CD8-positive, alpha-beta memory T cell (primary cell): ENCODE measurements around the gene AHR. TPM values are rescaled to one million over a fixed set of nuclear protein-coding genes. Genes with fewer than 3 reads are reported as not detected.

ENCODE experiments used
- CTCF ChIA-PET: fragments of 350-600 bp; sonication (Branson Sonifier 250); formaldehyde crosslinking; loops from one replicate; lab custom pipeline; 2021; ENCODE audit warnings: antibody characterized with exemption; lab: Charles Lee
- POLR2A ChIA-PET: fragments of 350-600 bp; sonication (Branson Sonifier 250); formaldehyde crosslinking; loops from one replicate; lab custom pipeline; 2021; ENCODE audit warnings: antibody characterized with exemption; lab: Charles Lee
- DNase-seq, 5 donors: peaks; one replicate each; pipeline versions ENCODE4 v3.0.0 to v3.0.0-alpha.2; 2020 to 2022; ENCODE audit warnings: mixed read lengths in 1 of 5
- H3K27ac ChIP-seq: one replicate; pipeline ENCODE4 v1.7.0; 2013; ENCODE audit warnings: low read depth, mild to moderate bottlenecking, low read length, moderate library complexity
- H3K27me3 ChIP-seq: 2 replicates; pipeline ENCODE4 v1.7.0; 2013; ENCODE audit warnings: low read length, mild to moderate bottlenecking; ENCODE audit not compliant: insufficient read depth, poor library complexity, severe bottlenecking
- H3K36me3 ChIP-seq: 2 replicates; pipeline ENCODE4 v1.7.0; 2013; ENCODE audit warnings: mild to moderate bottlenecking, low read length, moderate library complexity; ENCODE audit not compliant: insufficient read depth
- H3K4me1 ChIP-seq: 2 replicates; pipeline ENCODE4 v1.7.0; 2013; ENCODE audit warnings: mild to moderate bottlenecking, low read length, moderate library complexity; ENCODE audit not compliant: insufficient read depth
- H3K4me3 ChIP-seq: 2 replicates; pipeline ENCODE4 v1.7.0; 2013; ENCODE audit warnings: mild to moderate bottlenecking, low read length
- H3K9me3 ChIP-seq: 2 replicates; pipeline ENCODE4 v1.7.0; 2013; ENCODE audit warnings: mild to moderate bottlenecking, low read length
- H3K27ac Mint-ChIP-seq, 8 donors: one replicate each; pipeline ENCODE4 v1.8.0; 2020 to 2021; ENCODE audit warnings: mixed read lengths in 8 of 8, mild to moderate bottlenecking in 6 of 8, inconsistent platforms in 3 of 8, moderate library complexity in 3 of 8
- H3K27me3 Mint-ChIP-seq, 2 donors: one replicate each; pipeline ENCODE4 v1.8.0; 2020 to 2021; ENCODE audit warnings: mixed read lengths in 2 of 2, mild to moderate bottlenecking in 1 of 2, moderate library complexity in 1 of 2
- H3K36me3 Mint-ChIP-seq, 3 donors: one replicate each; pipeline ENCODE4 v1.8.0; 2020 to 2021; ENCODE audit warnings: mixed read lengths in 3 of 3, inconsistent platforms in 1 of 3, mild to moderate bottlenecking in 1 of 3
- H3K4me1 Mint-ChIP-seq, 3 donors: one replicate each; pipeline ENCODE4 v1.8.0; 2020 to 2021; ENCODE audit warnings: mixed read lengths in 3 of 3, inconsistent platforms in 1 of 3, mild to moderate bottlenecking in 1 of 3
- H3K4me3 Mint-ChIP-seq, 7 donors: one replicate each; pipeline ENCODE4 v1.8.0; 2020 to 2021; ENCODE audit warnings: mixed read lengths in 7 of 7, mild to moderate bottlenecking in 6 of 7, moderate library complexity in 4 of 7, inconsistent platforms in 2 of 7
- H3K9me3 Mint-ChIP-seq, 5 donors: one replicate each; pipeline ENCODE4 v1.8.0; 2020 to 2022; ENCODE audit warnings: mixed read lengths in 5 of 5, mild to moderate bottlenecking in 3 of 5, moderate library complexity in 2 of 5, inconsistent platforms in 1 of 5
- polyA plus RNA-seq: library from polyadenylated mRNA; unstranded; fragments of 300-500 nt; fragmentation: Illumina TruSeq; gene quantifications from one replicate; pipeline ENCODE4 v1.2.3, GENCODE V29; 2021
- total RNA-seq, 2 experiments: library from RNA; stranded (reverse); gene quantifications; one replicate each; pipeline ENCODE4 v1.2.3, GENCODE V29; 2021

Gene AHR
- total and polyA plus RNA-seq, 3 experiments from 2014 or later = 7.3 to 54.6 (median 48.9) TPM

DNA sequence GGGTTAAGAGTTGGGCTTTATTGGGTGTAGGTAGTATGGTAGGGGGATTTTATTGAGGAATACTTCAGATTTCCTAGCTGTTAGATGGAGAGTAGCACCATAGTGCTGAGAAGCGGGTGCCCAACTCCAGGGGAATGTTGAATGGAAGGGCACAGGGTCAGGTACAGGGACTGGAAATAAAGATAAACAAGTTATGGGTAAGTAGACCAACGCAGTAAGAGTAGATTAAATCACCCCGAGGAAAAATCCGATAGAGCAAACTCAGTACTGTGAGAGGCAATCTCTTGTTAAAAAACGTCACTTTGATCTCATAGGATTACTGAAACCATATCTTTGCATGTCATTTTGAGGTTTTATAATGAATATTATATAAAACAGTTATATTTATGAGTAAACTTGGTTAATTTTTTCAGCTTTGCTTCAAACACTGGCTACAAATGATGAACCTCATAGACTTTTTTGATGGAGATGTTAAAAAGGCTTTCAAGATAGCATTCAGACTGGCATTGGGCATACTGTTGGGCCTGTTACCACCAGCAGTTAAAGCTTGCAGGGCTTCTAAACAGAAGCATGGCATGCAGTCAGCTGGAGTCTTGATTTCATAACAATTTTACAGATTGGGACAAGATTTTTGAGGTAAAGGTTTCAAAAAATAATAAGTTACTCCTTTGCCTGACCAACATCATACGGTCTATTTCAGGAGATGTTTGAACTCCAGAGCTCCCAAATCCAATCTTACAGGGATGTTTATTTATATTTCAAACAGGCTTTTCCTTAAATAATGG is 7.1 kb downstream of the AHR start:
- no peaks in the 10 kb centered on the region for H3K9me3 ChIP-seq
- POLR2A ChIA-PET = no interaction called here
- H3K4me3 ChIP-seq = no peak overlapping the region
- peak overlapping the region in 5 of 7 donors; percentile 16 to 67 (median 60) for H3K4me3 Mint-ChIP-seq
- no peaks in the 10 kb centered on the region for H3K27me3 ChIP-seq
- H3K9me3 Mint-ChIP-seq = no peaks in the 10 kb centered on the region
- H3K4me1 Mint-ChIP-seq = peaks cover 11 to 43% (median 19%) of the 10 kb centered on the region in 3 donors
- CTCF ChIA-PET = interaction anchor here (2.1 to 2.4 kb wide), 2 partner anchors 10 to 323 kb away, joined by 4 to 7 read pairs; no protein-coding TSS in a partner anchor
- peaks cover 37% of the 10 kb centered on the region for H3K4me1 ChIP-seq
- no peak for DNase-seq
- H3K36me3 ChIP-seq = no peaks in the 10 kb centered on the region
- peak overlapping the region in 7 of 8 donors; percentile 2 to 83 (median 31) for H3K27ac Mint-ChIP-seq
- H3K27ac ChIP-seq = no peak overlapping the region
- no peaks in the 10 kb centered on the region for H3K27me3 Mint-ChIP-seq
- peaks cover 0 to 6% (median 0%) of the 10 kb centered on the region in 3 donors for H3K36me3 Mint-ChIP-seq

DNA sequence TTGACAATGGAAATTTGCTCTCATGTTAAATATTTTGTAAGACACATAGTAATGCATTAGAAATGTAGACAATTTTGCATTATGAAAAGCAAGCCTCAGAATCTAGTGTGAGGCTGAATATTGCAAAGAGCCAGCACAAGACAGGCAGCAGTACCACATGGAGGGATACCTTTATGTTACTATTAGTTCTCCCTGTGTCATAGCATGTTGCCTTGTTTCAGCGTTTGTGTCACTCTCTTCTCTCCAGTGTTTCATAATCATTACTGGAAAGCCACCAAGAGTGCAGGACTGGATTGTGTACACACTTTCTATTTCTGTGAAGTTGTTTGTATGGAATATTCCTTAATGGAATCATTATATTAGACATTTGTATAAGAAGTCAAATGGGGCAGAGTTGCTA is 8.5 kb downstream of the AHR start:
- Histone ChIP-seq H3K4me1 (peaks cover 30% of the 10 kb centered on the region), H3K36me3 (no peaks in the 10 kb centered on the region), H3K27ac (no peak overlapping the region), H3K9me3 (no peaks in the 10 kb centered on the region), H3K27me3 (no peaks in the 10 kb centered on the region), H3K4me3 (no peak overlapping the region)
- POLR2A ChIA-PET = no interaction called here
- no peaks in the 10 kb centered on the region for H3K9me3 Mint-ChIP-seq
- peaks cover 3 to 19% (median 4%) of the 10 kb centered on the region in 3 donors for H3K36me3 Mint-ChIP-seq
- H3K27me3 Mint-ChIP-seq = no peaks in the 10 kb centered on the region
- no peak overlapping the region for H3K27ac Mint-ChIP-seq
- CTCF ChIA-PET = interaction anchor here (1.1 to 1.7 kb wide), 2 partner anchors 7 to 324 kb away, joined by 3 to 6 read pairs; no protein-coding TSS in a partner anchor
- no peak for DNase-seq
- no peak overlapping the region for H3K4me3 Mint-ChIP-seq
- peaks cover under 1 to 36% (median 19%) of the 10 kb centered on the region in 3 donors for H3K4me1 Mint-ChIP-seq

DNA sequence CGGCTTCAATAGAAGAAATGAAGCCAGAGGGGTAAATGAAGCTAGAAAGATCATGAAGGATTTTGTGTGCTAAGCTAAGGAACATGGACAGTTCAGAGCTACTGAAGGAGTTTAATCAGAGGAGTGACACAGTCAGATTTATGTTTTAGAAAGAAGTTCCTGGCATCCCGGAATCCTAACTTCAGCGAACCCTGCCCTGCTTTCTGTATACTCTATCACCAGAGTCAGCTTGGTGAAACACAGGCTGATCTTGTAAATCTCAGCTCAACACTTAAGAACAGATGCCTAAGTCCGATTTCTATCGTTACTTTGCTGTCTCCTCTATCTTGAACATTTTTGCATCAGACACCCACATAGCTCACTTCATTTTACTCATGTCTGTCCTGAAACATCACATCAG is 9.1 kb downstream of the AHR start:
- H3K4me1 ChIP-seq = peaks cover 30% of the 10 kb centered on the region
- no peak overlapping the region for H3K4me3 ChIP-seq
- H3K36me3 ChIP-seq = no peaks in the 10 kb centered on the region
- Mint-ChIP-seq H3K9me3 (no peaks in the 10 kb centered on the region), H3K4me1 (peaks cover 0 to 35% (median 17%) of the 10 kb centered on the region in 3 donors), H3K4me3 (no peak overlapping the region), H3K36me3 (peaks cover 3 to 23% (median 6%) of the 10 kb centered on the region in 3 donors), H3K27me3 (no peaks in the 10 kb centered on the region), H3K27ac (no peak overlapping the region)
- no peaks in the 10 kb centered on the region for H3K27me3 ChIP-seq
- no peak for DNase-seq
- no peak overlapping the region for H3K27ac ChIP-seq
- no peaks in the 10 kb centered on the region for H3K9me3 ChIP-seq
- ChIA-PET CTCF (interaction anchor here (0.9 to 1.7 kb wide), 3 partner anchors 8 to 324 kb away, joined by 3 to 6 read pairs (median 4); no protein-coding TSS in a partner anchor), POLR2A (no interaction called here)

DNA sequence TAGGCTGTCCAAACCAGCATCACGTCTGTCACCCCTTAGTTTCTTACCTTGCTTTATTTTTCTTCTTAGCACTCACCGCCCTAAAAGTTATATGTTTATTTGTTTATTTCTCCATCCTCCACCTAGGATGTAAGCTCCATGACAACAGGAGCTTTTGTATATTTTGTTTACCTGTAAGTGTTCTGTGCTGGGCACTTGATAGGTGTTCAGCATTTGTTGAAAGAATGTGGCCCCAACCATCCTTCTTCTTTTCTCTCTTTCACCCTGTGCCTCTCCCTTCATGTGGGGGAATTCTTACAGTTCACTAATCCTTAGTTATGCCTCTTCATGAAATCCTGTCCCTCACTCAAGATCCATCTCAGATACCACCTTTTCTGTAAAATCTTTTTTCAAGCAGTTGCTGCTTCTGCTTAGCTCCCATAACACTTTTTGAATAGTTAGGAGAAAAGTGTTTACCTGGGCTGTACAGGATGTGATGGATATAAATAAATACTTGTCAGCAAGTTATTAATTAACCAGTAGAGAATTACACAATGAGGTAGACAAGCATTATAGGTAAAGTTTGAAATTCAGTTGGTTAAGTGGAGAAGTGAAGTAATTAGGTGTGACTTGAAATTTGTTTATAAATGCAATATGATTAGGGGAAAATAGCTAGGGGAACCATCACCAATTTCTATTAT is 9.7 kb downstream of the AHR start:
- Histone ChIP-seq H3K4me3 (no peak overlapping the region), H3K9me3 (no peaks in the 10 kb centered on the region), H3K36me3 (no peaks in the 10 kb centered on the region), H3K27ac (no peak overlapping the region), H3K4me1 (peaks cover 29% of the 10 kb centered on the region), H3K27me3 (no peaks in the 10 kb centered on the region)
- H3K9me3 Mint-ChIP-seq = no peaks in the 10 kb centered on the region
- H3K4me3 Mint-ChIP-seq = no peak overlapping the region
- POLR2A ChIA-PET = no interaction called here
- peaks cover 0 to 32% (median 17%) of the 10 kb centered on the region in 3 donors for H3K4me1 Mint-ChIP-seq
- H3K36me3 Mint-ChIP-seq = peaks cover 4 to 28% (median 7%) of the 10 kb centered on the region in 3 donors
- CTCF ChIA-PET = interaction anchor here (0.9 to 1.7 kb wide), 3 partner anchors 9 to 325 kb away, joined by 3 to 6 read pairs (median 4); no protein-coding TSS in a partner anchor
- H3K27me3 Mint-ChIP-seq = no peaks in the 10 kb centered on the region
- no peak overlapping the region for H3K27ac Mint-ChIP-seq
- DNase-seq = no peak

DNA sequence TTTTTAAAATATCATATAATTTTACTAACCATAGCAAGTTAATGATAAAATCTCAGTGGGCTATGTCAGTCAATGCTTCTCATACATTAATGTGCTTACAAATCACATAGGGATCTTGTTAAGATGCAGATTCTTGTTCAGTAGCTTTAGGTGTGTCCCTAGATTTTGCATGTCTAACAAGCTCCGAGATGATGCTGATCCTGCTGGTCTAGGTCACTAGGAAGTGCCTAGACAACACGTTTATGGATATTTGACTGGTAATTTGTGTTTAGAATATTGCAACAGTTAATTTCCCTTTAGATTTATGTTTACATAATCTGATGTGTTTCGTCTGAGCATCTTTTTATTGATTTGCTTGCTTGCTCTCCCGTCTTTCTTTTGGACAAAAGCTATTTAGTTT is 12.7 kb downstream of the AHR start:
- ChIA-PET CTCF (interaction anchor here (1.2 kb wide), 1 partner anchor 10 kb away, joined by 5 read pairs; no protein-coding TSS in a partner anchor), POLR2A (no interaction called here)
- no peak for DNase-seq
- H3K4me3 ChIP-seq = no peak overlapping the region
- no peak overlapping the region for H3K27ac ChIP-seq
- Mint-ChIP-seq H3K27ac (no peak overlapping the region), H3K9me3 (no peaks in the 10 kb centered on the region), H3K27me3 (no peaks in the 10 kb centered on the region), H3K36me3 (peaks cover 10 to 42% (median 10%) of the 10 kb centered on the region in 3 donors), H3K4me3 (no peak overlapping the region), H3K4me1 (peaks cover 8 to 18% (median 9%) of the 10 kb centered on the region in 3 donors)
- peaks cover 4% of the 10 kb centered on the region for H3K4me1 ChIP-seq
- H3K27me3 ChIP-seq = no peaks in the 10 kb centered on the region
- no peaks in the 10 kb centered on the region for H3K9me3 ChIP-seq
- H3K36me3 ChIP-seq = no peaks in the 10 kb centered on the region

DNA sequence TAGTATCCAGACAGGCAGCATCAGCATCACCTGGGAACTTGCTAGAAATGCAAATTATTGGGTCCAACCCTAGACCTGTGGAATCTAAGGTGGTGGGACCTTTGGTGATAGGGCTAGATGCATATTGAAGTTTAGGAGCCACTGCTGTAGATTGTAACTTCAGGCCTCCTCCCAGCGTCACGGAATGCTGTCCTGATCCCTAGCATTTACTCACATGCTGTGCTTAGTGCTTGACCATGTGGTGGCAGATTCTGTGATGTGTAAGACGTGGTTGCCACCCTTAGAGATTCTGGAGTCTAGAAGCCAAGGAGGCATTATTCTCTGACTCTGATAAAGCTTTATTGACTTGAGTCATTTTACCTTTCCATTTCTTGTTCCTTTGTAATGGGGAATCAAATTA is 13.5 kb downstream of the AHR start:
- no peaks in the 10 kb centered on the region for H3K4me1 ChIP-seq
- no peaks in the 10 kb centered on the region for H3K36me3 ChIP-seq
- peaks cover 14 to 48% (median 16%) of the 10 kb centered on the region in 3 donors for H3K36me3 Mint-ChIP-seq
- no peaks in the 10 kb centered on the region for H3K27me3 ChIP-seq
- H3K9me3 Mint-ChIP-seq = no peaks in the 10 kb centered on the region
- no peak for DNase-seq
- H3K4me3 ChIP-seq = no peak overlapping the region
- no peaks in the 10 kb centered on the region for H3K27me3 Mint-ChIP-seq
- H3K4me1 Mint-ChIP-seq = peaks cover 8 to 24% (median 16%) of the 10 kb centered on the region in 3 donors
- no peak overlapping the region for H3K27ac ChIP-seq
- no peaks in the 10 kb centered on the region for H3K9me3 ChIP-seq
- ChIA-PET POLR2A (no interaction called here), CTCF (interaction anchor here (1.1 to 1.2 kb wide), 2 partner anchors 9 to 10 kb away, joined by 3 to 5 read pairs; no protein-coding TSS in a partner anchor)
- H3K4me3 Mint-ChIP-seq = no peak overlapping the region
- no peak overlapping the region for H3K27ac Mint-ChIP-seq

DNA sequence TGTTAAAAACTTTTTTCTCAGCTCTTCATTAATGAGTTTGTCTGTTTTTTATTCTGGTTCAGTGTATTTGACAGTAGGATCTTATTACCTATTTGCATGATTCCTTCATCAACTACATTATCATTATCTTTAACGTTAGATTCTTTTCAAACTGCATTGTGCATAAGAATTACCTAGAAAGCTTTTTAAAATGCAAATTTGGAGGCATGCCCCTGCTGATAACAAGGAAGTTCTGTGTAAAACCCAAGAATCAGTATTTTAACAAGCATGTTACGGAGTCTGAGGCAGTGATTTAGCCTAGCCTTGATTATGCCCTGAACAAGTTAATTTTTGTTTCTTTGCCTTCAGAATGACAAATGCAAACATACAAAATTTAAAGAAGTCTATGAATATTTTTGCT is 14.2 kb downstream of the AHR start:
- Mint-ChIP-seq H3K4me1 (peaks cover 8 to 25% (median 19%) of the 10 kb centered on the region in 3 donors), H3K27me3 (no peaks in the 10 kb centered on the region), H3K27ac (no peak overlapping the region), H3K36me3 (peaks cover 14 to 53% (median 16%) of the 10 kb centered on the region in 3 donors), H3K9me3 (no peaks in the 10 kb centered on the region), H3K4me3 (no peak overlapping the region)
- H3K27ac ChIP-seq = no peak overlapping the region
- ChIA-PET CTCF (interaction anchor here (1.1 kb wide), 1 partner anchor 10 kb away, joined by 3 read pairs; no protein-coding TSS in a partner anchor), POLR2A (no interaction called here)
- no peaks in the 10 kb centered on the region for H3K27me3 ChIP-seq
- H3K4me3 ChIP-seq = no peak overlapping the region
- H3K36me3 ChIP-seq = no peaks in the 10 kb centered on the region
- H3K9me3 ChIP-seq = no peaks in the 10 kb centered on the region
- no peaks in the 10 kb centered on the region for H3K4me1 ChIP-seq
- no peak for DNase-seq
